HL-60/S4 (cell line): Measurements from ENCODE around the gene SND1.
"Not testable (repeated sequence)": the region's sequence is repeated elsewhere in the genome, so short reads cannot be mapped to it uniquely, and the experiment has no call there.

Source experiments
- in situ Hi-C: fragments of 300-500 bp; cut with MboI; formaldehyde crosslinking; loops from 2 replicates; pipeline ENCODE4 v1.14.3; 2022; ENCODE audit warnings: low sequenced_read_pairs

Gene SND1

DNA sequence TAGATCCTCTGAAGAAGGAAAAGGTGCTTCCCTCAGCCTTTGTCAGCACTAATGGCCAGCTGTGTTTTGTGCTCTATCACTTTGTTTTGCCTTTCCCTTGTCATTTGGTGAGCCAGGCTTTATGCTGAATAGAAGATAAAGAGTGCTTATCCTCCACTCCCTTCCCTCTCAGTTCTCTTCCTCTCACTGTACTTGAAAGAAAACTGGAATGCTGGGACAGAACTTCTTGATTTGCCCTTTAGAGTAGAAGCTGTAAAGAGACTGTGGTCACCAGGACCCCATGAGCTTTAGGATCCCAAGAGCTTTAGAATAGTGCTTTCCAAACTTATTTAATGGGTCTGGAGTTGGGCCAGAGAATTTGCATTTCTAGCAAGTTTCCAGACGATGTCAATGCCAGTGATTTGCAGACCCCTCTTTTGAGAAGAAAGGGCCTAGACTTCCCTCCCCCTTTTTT is 297.8 kb downstream of the SND1 start:
- in situ Hi-C loops: no loop called here

DNA sequence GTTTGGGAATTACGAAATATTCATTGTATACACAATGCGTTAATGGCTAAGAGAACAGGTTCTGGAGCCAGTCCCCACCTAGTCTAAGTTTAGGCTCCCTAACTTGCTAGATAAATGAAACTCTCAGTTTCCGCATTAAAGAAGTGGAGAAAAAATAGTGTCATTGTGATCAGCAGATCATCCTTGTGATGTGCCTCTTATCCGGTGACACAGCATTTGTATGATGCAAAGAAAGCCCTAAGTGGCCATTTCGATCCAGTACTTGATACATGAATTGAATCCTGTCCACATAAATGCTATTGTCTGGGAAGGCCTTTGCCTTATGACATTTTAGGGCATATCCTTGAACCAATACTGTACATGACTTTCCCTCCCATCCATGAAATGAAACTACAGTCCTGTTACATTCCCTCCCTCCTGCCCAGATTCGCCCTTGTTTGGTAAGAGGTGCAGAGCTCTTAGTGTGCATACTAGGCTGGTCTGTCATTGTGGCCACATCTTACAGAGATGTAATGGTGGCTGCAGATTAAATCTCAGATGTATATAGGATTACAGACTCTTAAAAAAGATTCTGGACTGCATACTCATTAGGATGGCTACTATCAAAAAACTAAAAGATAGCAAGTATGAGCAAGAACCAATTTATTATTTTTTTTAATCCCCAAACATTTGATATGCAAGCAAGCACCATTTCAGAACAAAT is 298.4 kb downstream of the SND1 start:
- in situ Hi-C loops: no loop called here

DNA sequence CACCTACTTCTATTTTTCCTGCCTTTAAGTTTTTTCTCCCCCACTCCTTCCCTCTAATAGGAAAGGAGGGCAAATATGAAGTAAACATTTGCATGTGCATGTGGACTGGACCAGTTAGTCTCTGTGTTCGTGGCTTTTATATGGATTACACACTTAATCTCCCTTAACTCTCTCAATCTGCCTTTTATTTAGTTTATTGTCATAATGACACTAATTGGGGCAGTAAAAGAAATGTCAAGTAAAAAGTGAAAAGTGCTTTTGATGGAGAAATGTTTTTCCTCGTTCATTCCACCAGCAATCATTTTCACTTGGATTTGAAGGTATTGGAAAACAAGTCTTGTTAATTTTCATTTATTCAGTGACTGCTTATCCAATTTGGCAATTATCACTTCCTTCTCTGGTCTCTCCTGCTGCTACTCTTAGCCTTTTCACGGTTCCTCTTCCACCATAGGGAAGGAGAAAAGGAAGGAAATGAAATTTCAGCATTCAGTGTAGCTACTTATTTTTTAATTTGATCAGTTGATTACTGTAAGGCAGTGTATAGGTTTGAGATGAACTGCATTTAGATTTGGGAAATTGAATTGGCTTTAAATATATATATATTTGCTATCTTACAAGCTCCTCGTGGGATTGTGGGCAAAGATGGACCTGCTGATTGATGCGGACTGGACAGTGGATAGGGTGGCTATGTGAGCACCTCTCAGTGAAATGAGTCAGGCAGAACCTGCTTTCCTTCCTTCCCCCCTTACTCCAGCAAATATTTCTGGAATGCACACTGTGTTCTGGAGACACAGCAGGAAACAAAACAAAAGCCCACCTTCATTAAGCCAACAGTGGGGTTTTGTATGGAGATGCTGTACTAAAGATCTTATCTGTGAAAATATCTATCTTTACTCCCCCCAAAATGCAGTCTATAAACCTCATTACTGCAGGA is 301.7 kb downstream of the SND1 start:
- in situ Hi-C loops: no loop called here

DNA sequence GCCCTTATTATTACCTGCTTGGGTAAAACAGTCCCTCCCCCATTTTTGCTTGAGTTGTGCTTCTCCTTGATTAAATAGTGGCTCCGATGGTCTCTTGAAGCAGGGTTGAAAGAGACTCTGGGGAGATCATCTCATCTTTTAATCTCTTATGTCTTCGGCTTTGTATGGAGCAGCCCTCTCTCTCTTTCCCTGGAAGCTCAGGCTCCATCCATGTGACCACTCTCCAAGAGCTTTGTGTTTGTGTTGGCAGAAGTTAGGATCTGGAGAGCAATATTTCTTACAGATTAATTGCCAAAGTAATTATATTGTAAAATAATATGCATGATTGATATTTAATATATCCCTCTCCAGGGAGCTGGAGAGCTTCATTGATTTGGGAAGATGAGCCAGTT is 302.4 kb downstream of the SND1 start:
- in situ Hi-C loops: no loop called here

DNA sequence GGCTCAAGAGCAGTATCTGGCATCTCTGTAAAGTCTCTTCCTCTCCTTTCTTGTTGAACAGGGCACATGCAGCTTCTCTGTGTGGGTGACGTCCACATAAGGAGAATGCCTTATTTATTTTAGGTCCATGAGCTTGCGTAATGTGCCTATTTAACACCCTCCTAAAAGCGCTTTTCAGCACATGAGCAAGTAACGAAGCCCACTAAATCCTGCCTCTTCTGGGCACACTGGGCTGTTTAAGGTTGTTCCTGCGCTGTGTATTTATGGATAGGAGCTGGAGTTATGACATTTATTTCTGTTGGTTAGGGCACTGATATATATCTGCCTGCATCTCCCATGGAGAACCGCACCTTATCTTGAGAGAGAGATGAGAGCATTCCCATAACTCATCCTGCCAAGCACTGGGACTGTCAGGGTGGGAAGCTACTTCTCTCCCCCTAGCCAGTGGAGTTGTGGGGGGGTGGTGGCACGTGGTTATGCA is 303.1 kb downstream of the SND1 start:
- in situ Hi-C loops: no loop called here

DNA sequence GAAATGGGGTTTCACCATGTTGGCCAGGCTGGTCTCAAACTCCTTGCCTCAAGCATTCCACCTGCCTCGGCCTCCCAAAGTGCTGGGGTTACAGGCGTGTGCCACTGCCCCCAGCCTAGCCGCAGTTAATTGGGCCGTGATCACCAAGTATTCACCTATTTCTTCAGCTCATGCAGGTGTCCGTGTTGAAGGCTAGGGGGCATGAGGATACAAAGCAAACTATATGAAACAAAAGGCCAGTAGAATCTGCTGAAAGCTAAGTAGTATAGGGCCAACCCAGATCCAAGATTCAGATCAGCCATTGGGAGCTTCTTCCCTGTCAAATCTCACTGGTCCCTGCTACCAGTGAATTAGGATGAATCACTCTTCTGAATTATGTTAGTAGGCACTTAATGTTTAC is 305.9 kb downstream of the SND1 start:
- in situ Hi-C loops: no loop called here

DNA sequence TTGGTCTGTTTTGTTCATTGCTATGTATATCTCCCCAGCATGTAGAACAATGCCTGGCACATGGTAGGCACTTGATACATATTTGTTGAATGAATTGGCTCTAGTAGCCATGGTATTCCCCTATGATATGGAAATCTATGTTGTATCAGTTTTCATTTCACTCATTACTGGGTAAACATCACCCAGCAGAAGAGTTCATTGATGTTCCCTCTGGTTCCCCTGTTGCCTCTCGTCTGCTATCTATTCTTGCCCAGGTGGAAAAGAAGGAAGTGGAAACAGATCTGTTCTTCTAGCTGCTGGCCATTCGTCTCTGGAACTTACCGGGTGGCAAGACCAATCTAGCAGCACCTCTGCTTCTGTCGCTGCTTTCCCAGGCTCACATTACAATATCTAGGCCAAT is 307.8 kb downstream of the SND1 start:
- in situ Hi-C loops: no loop called here

DNA sequence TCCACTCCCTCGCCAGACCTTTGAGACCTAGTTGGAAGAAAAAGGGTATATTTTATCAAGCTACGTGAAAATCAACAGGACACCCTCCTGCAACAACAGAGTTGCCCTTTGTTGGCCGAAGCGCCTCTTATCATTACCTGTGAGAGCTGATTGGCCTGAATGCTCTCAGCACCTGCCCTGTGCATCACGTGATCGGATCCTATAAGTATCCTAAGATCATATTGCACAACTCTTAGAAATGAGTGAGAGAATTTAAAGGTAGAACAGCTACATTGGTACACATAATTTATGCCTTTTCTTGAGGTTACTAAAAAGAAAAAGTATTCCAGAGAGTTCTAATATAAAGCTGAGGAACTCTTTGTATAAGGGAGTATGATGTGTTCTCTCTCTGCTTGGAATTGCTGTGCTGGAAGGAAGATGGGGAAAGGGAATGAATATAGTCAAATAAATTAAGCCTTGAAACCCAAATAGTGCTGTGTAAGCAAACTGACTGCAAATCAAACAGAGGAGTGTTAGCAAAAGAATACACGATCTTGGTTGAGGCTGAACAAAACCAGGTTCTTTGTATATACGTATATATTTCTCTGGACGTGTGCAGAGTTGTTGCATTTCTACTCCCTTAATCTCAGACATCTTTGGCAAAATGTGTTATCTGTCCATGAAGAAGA is 309.9 kb downstream of the SND1 start:
- in situ Hi-C loops: no loop called here

DNA sequence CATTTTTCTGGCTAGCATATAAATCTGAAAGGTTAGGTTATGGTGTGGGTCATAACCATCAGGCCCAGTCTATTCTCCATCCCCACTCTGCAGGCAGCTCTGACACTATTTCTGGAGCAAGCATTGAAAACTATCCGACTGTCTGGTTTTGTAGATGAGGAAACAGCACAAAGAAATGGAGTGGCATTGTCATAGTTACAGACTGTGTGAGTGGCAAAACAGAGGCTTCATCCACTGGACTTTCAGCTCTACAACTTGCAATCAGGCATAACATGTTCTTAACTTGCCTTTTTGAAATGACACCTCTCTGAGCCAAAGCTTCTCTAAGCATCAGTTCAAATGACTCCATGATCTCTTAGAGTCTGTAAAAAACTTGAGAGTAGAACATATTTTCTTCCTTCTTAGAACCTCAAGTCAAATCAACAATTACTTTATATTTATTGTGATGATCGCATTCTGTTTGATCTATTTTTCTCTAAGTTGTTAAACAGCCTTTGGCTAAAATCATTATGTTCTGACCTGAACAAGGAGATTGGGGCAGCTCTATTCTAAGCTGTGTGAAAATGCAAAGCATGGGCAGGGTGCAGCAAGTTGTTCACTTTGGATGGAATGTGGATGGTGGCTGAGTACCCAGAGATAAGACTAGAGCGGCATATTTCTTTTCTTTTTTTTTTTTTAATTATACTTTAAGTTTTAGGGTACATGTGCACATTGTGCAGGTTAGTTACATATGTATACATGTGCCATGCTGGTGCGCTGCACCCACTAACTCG is 310.8 kb downstream of the SND1 start:
- in situ Hi-C loops: no loop called here

DNA sequence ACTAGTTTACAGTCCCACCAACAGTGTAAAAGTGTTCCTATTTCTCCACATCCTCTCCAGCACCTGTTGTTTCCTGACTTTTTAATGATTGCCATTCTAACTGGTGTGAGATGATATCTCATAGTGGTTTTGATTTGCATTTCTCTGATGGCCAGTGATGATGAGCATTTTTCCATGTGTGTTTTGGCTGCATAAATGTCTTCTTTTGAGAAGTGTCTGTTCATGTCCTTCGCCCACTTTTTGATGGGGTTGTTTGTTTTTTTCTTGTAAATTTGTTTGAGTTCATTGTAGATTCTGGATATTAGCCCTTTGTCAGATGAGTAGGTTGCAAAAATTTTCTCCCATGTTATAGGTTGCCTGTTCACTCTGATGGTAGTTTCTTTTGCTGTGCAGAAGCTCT is 311.9 kb downstream of the SND1 start:
- in situ Hi-C loops: not testable (repeated sequence)

DNA sequence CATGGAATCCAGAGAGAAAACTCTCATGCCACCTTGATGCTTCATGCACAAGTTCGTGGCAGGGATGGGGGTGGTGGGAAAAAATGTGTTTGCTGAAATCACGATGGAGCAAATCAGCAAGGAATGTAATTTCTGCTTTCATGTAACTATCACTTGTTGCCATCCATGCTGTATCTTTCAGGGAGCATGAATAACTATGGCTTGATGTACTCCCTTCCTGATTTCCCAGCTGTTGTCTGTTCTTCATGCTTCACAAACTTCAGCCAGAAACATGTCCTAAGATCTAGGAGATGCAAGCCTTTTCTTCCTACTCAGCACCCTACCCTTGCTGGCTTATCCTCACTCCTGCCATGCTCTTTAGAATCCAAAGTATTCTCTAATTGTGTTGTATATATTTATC is 315.3 kb downstream of the SND1 start:
- in situ Hi-C loops: no loop called here

DNA sequence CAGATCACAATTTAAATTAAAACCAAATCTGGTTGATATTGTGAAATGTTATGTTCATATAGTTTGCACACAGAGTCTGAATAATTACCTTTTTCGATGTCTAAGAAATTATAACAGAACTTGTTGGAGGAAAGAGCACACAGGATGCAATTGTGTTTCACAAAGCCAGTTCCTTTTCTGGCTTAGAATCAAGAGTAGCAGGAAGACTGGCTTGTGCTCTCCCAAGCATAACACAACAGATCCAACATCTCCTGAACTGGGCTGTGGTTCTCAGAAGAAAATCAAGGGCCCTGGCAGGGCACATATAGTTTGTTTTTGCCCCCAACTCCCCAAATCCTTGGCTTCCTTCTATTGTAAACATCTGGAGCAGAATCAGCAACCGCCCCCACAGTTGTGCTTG is 316.6 kb downstream of the SND1 start:
- in situ Hi-C loops: no loop called here

DNA sequence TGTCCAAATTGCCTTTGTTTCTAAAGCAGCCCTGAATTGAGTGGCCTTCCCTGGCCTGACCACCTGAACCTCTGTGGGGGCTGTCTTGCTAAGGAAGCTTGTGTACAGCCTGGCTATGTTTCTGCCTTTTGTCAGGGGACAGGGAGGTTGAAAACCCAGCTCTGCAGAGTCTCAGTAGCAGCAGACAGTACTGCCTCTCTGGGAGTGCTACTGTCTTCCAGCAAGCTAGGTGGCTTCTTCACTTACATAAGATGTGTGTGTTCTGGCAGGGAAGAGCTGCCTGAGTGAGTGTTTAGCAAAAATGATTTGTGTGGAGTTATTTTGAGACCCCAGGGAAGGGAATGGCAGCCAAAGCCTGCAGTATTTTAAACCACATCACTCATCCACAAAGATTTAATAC is 321.8 kb downstream of the SND1 start:
- in situ Hi-C loops: no loop called here

DNA sequence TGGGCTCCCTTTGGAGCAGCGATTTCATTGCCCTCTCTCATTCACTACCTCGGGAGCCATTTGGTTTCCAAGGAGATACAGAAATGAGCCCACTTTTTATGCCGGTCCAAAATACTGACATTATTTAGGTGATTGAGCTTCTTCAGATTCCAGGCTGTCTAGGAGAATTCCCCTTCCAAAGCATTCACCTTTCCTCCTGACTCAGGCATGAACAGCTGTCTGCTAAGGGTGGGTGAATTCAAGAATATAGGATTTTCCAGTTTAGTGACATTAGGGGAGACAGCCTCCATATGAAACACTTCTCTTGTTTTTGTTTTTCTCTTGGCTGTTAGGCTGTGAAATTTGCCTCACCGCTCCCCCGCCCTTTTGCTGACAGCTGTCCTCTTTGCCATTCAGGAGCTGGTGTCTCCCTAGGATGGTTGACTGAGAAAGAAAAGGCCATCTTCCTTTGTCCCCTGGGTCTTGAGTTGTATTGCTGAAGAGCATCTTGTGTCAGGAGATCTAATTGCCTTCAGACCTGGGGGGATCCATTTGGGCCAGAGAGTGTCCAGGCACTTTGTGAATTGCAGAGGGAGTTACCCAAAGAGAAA is 322.5 kb downstream of the SND1 start:
- in situ Hi-C loops: no loop called here

DNA sequence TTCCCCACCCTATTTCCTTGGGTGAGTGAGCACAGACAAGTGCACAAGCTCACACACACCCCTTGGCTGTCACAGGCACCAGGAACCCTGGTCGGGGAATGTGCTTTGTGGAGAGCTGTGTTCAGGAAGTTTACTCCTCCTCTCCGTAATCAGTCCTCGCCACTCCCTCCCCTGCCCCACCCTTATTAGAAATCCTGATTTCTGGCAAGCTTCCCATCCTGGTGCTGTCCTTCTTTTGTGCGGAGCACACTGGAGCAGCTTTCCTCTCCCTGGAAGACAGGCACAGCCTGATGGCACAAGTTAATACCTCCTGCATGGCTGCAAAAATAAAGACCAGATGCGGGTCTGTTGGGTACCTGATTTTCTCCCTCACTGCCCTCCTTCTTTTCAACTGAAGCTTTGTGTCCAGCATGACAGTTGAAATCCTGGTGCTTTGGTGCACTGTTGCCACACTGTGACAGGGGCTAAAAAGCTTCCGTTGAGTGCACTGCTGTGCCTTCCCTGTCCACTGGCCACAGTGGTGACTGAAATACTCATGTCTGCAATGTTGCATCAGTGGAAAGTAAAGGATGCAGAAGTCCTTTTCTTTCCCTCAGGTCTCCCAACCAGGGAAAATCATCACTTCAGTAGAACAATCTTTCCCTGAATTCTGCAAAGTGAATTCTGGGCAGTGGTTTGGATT is 324.2 kb downstream of the SND1 start:
- in situ Hi-C loops: no loop called here

DNA sequence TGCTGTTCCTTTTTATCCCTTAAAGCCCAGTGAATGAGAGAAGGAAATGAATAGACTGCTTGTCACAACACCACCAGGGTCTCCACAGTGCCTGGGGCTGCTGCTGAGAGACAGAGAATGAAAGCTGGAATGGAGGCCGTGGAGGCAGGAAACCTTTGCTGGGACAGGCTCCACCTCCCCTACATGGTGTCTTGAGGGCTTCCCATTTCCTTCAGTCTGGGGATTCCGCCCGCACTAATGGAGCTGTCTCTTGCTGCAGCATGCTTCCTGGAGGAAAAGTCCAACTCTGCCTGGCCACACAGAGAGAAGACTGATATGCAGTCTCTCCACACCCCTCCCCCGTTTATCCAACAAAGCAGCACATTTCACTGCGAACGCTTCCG is 324.7 kb downstream of the SND1 start:
- in situ Hi-C loops: no loop called here

DNA sequence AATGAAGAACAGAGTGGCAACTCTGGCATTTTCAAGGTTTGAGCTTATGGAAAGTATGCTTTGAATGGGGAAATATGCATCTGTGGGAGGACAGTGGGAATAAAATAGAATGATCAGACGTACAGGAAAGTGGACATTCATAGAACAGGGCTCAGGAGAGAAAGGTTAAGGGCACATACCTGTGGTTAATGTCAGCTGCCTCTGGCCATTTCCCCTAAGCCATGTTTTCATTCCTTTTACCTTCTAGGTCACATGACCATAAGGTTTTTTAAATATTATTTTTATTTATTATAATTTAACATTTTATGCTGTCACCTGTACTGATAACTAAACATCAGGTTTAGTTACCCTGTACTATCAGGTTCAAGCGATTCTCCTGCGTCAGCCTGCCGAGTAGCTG is 326.4 kb downstream of the SND1 start:
- in situ Hi-C loops: no loop called here

DNA sequence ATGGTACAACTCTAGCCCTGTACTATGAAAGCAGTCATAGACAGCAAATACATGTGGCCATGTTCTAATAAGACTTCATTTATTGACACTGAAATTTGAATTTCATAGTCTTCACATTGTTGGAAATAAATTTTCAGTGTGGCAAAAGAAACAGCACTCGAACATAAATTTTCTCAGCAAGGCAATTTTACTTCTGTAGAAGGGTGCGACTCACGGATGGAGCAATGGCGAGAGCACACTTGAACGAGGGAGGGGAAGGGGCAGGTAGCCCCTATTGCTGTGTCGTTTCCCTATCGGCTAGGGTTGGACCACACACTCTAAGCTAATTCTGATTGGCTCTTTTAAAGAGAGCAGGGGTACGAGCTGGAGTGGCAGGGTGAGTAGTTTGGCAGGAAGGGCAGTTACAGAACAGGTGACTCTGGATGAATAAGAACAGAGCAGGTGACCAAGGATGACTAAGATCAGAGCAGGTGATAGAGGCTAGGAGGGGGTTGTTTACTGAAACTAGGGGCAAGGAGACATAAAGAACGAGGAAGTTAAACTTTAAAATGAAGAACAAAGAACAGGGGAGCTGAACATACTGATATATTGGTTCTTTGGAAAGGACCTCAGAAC is 327.2 kb downstream of the SND1 start:
- in situ Hi-C loops: no loop called here

DNA sequence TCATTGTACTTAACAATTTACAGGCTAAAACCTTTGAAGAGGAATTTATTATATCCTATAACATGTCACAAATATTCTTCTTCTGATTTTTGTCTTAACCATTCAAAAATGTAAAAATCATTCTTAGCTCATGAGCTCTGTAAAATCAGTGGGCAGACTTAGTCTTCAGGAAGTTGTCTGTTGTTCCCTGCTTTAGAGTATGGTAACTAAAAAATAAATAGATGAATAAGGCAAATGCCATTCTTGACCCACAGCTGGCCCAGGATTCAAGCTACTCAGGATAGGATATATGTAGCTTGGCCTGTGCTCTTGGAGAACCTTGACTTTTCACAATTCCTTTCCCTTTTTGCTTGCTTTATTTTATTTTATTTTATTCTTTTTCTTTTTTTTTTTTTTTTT is 327.7 kb downstream of the SND1 start:
- in situ Hi-C loops: no loop called here
